ENCODE data around the gene UACA.

UACA gene

DNA sequence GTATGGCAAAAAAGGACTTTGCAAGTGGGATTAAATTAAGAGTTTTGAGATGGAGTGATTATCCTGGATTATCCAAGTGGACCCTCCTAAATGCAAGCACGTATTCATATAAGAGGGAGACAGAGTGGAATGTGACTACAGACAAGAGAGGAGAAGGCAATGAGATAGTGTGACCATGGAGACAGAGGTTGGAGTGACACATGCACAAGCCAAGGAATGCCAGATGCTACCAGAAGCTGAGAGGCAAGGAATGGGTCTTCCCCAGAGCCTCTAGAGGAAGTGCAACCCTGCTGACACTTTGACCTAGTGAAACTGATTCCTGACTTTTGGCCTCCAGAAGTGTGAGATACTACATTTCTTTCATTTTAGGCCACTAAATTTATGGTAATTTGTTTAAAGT lies 117.2 kb downstream of the UACA start:
- TF ChIP-seq, protein P1, sequence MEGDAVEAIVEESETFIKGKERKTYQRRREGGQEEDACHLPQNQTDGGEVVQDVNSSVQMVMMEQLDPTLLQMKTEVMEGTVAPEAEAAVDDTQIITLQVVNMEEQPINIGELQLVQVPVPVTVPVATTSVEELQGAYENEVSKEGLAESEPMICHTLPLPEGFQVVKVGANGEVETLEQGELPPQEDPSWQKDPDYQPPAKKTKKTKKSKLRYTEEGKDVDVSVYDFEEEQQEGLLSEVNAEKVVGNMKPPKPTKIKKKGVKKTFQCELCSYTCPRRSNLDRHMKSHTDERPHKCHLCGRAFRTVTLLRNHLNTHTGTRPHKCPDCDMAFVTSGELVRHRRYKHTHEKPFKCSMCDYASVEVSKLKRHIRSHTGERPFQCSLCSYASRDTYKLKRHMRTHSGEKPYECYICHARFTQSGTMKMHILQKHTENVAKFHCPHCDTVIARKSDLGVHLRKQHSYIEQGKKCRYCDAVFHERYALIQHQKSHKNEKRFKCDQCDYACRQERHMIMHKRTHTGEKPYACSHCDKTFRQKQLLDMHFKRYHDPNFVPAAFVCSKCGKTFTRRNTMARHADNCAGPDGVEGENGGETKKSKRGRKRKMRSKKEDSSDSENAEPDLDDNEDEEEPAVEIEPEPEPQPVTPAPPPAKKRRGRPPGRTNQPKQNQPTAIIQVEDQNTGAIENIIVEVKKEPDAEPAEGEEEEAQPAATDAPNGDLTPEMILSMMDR (IDR thresholded peaks at IDR 0.05; ENCODE audit: insufficient read depth, low read length, poor library complexity, severe bottlenecking) = no peak
- Histone ChIP-seq H3K27me3 (replicated peaks; ENCODE audit: control insufficient read depth, insufficient read depth, low read length) (no peaks in the 10 kb centered on the region), H3K36me3 (ENCODE audit: control insufficient read depth, insufficient read depth, low read length) (no peaks in the 10 kb centered on the region), H3K4me3 (replicated peaks; ENCODE audit: low read depth, low read length) (no peak overlapping the region)
- DNase-seq (ENCODE audit: extremely low read depth, insufficient read length) = no peak

DNA sequence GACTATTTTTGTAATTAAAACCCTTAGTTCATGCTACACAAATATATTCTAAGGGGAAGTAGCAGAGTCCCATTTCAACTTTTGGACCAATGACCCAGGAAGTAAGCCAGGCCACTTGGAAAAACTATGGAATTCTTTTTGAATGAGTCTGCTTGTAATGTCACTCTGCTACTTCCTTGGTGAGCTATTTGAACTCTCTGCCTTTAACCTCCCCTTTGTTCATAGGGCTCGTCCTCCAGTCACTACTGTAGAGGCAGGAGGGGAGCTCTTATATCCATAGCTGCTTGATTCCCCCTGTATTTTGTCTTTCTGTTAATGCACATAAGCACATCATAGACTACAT lies 119.6 kb downstream of the UACA start:
- no peaks in the 10 kb centered on the region for H3K27me3 ChIP-seq (replicated peaks; ENCODE audit: control insufficient read depth, insufficient read depth, low read length)
- TF ChIP-seq, protein P1 (IDR thresholded peaks at IDR 0.05; ENCODE audit: insufficient read depth, low read length, poor library complexity, severe bottlenecking) = no peak
- no peaks in the 10 kb centered on the region for H3K36me3 ChIP-seq (ENCODE audit: control insufficient read depth, insufficient read depth, low read length)
- no peak for DNase-seq (ENCODE audit: extremely low read depth, insufficient read length)
- no peak overlapping the region for H3K4me3 ChIP-seq (replicated peaks; ENCODE audit: low read depth, low read length)

DNA sequence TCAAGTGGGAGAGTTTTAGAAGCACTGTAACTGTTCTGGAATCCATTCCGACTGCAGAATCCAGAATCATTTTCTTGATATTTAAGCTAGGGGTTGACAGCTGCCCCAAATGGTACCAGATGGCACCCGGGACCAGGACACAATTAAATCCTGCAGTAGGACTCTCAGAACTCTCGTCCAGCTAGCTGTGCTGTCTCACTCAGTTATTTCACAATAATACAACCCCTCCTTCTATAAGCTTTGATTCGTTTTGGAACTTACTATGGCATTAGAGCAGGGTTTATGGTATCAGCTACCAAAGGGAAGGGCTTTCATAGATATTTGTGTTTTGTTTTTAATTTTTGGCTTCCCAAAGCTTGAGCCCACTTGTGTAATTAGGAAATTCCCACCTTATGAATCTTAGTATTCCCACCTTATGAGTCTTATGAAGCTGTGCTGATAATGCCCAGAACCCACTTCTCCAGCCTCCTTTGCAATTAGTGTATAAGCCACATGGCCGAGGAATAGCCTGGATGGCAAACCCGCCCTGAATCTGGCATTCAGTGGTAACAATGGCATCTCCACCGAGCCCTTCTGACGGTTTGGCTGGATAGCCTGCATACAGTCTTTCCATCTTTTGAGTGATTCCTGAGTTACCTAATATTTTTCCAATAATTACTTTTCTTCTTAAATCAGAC lies 120.1 kb downstream of the UACA start:
- Histone ChIP-seq H3K36me3 (ENCODE audit: control insufficient read depth, insufficient read depth, low read length) (no peaks in the 10 kb centered on the region), H3K27me3 (replicated peaks; ENCODE audit: control insufficient read depth, insufficient read depth, low read length) (no peaks in the 10 kb centered on the region), H3K4me3 (replicated peaks; ENCODE audit: low read depth, low read length) (no peak overlapping the region)
- TF ChIP-seq, protein P1 (IDR thresholded peaks at IDR 0.05; ENCODE audit: insufficient read depth, low read length, poor library complexity, severe bottlenecking) = no peak
- no peak for DNase-seq (ENCODE audit: extremely low read depth, insufficient read length)

DNA sequence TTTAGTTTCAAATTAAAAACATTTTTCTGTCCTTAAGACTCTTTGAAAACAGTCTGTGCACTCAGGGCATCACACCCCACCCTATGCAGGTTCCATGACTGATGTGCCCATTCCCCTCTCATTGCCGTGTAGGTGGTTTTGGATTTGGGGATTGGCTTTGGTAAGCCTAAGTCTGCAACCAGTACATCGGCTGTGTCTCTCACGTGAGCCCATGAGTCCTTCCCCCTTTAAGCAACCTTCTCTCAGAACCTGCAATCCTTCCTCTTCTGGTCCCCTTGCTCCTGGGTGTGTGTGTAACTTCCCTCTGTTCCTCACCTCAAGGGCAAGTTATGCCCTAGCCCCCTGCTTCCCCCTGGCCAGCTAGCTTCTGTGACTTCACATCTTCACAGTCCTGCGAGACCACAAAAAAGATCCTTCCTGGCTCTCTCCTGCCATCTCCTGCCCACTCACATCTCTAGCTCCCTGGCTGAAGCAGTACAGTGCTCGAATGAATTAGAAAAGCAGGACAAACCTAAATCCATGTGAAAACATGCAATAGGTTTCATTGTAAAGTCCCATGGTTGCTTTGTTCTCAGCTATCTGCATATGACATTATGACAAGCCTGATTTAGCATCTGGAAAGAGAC lies 126.7 kb downstream of the UACA start:
- TF ChIP-seq, protein P1 (IDR thresholded peaks at IDR 0.05; ENCODE audit: insufficient read depth, low read length, poor library complexity, severe bottlenecking) = peak; percentile 15
- Histone ChIP-seq H3K4me3 (replicated peaks; ENCODE audit: low read depth, low read length) (no peak overlapping the region), H3K27me3 (replicated peaks; ENCODE audit: control insufficient read depth, insufficient read depth, low read length) (peaks cover 2% of the 10 kb centered on the region), H3K36me3 (ENCODE audit: control insufficient read depth, insufficient read depth, low read length) (no peaks in the 10 kb centered on the region)
- DNase-seq (ENCODE audit: extremely low read depth, insufficient read length) = no peak

DNA sequence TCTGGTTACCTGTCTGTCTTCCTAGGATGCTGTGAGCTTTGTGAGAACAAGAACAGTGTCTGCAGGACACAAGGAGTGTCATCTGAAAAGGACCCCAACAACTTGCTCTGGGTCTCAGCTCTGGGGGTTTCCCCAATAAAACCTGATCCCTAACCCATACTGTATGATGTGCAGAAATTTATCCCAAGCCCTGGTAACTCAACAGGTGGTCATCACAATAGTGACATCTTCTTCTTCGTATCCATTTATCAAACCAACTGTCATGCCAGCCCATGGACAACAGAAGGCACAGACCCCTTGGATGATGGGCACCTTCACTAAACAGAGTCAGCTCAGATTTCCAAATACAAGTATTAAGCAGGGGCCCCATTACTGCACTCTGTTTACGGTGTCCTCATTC lies 127.5 kb downstream of the UACA start:
- Histone ChIP-seq H3K27me3 (replicated peaks; ENCODE audit: control insufficient read depth, insufficient read depth, low read length) (peaks cover 2% of the 10 kb centered on the region), H3K4me3 (replicated peaks; ENCODE audit: low read depth, low read length) (no peak overlapping the region), H3K36me3 (ENCODE audit: control insufficient read depth, insufficient read depth, low read length) (no peaks in the 10 kb centered on the region)
- DNase-seq (ENCODE audit: extremely low read depth, insufficient read length) = no peak
- TF ChIP-seq, protein P1 (IDR thresholded peaks at IDR 0.05; ENCODE audit: insufficient read depth, low read length, poor library complexity, severe bottlenecking) = no peak

Measured in GM06990 (cell line).